Astrocyte of the cerebellum (primary cell): ENCODE data around the gene CLDN22.

ENCODE experiments used
- DNase-seq: peaks from one replicate; pipeline ENCODE4 v3.0.0-alpha.2; 2011; ENCODE audit warnings: low read depth
- H3K4me3 ChIP-seq: 2 replicates; pipeline ENCODE4 v1.5.1; 2011; ENCODE audit warnings: mild to moderate bottlenecking, low read depth, low read length, moderate library complexity
- in situ Hi-C: cut with HindIII; loops from 2 replicates; pipeline ENCODE4 v1.10.0; 2017; ENCODE audit warnings: low sequenced_read_pairs
- TF ChIP-seq, protein P1 (sequence below): IDR thresholded peaks from 2 replicates; pipeline ENCODE4 v1.5.1; 2012; ENCODE audit warnings: low read length, low read depth, moderate library complexity, mild to moderate bottlenecking; ENCODE audit errors: missing control alignments

The CLDN22 gene

DNA sequence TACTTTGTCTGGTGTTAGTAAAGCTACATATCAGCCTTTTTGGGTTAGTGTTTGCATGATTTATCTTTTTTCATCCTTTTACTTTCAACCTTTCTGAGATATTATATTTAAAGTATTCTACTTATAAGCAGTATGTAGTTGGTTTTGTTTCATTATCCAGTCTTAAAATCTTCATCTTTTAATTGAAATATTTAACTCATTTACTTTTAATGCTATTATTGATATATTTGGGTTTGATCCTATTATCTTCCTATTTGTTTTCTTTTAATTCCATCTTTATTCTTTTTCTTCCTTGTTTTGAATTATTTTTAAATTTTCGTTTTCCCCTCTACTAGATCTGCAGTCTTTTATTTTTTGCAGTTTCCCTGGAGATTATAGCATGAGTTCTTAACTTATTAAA lies 44.0 kb downstream of the CLDN22 start:
- in situ Hi-C loops: no loop called here
- no peak overlapping the region for H3K4me3 ChIP-seq
- TF ChIP-seq, protein P1, sequence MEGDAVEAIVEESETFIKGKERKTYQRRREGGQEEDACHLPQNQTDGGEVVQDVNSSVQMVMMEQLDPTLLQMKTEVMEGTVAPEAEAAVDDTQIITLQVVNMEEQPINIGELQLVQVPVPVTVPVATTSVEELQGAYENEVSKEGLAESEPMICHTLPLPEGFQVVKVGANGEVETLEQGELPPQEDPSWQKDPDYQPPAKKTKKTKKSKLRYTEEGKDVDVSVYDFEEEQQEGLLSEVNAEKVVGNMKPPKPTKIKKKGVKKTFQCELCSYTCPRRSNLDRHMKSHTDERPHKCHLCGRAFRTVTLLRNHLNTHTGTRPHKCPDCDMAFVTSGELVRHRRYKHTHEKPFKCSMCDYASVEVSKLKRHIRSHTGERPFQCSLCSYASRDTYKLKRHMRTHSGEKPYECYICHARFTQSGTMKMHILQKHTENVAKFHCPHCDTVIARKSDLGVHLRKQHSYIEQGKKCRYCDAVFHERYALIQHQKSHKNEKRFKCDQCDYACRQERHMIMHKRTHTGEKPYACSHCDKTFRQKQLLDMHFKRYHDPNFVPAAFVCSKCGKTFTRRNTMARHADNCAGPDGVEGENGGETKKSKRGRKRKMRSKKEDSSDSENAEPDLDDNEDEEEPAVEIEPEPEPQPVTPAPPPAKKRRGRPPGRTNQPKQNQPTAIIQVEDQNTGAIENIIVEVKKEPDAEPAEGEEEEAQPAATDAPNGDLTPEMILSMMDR: no peak
- no peak for DNase-seq

DNA sequence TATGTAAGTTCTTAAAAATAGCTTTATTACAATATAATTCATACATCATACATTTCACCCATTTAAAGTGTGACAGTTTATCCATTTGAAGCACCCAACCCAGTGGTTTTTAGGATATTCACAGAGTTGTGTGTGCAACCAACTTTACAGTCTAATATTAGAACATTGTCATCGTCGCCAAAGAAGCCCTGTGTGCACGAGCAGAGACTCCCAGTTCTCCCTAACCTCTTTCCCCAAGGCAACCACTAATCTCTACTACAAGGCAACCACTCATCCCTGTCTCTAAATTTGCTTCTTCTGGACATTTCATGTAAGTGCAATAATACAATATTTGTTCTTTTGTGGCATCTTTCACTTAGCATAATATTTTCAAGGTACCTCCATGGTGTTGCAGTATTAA lies 47.7 kb downstream of the CLDN22 start:
- in situ Hi-C loops: no loop called here
- no peak overlapping the region for H3K4me3 ChIP-seq
- TF ChIP-seq, protein P1: no peak
- DNase-seq: no peak

DNA sequence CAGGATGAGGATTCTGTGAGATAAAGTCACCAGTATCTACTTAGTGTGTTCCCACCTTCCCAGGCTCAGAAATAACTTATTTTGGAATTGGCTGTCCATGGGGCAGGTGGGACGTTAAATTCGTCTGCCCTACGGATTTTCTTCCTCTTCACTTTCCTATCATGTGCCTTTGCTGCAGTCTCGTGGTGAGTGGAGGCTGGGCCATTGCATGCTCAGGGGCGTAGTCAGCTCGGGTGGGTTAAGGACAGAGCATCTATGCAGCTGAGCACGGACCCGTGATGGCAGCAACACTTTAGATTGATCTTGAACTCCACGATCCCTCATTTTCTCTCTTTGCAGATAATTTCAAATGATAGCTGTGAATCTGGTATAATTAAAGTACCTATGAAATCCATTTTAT lies 51.5 kb downstream of the CLDN22 start:
- in situ Hi-C loops: no loop called here
- DNase-seq: no peak
- TF ChIP-seq, protein P1: no peak
- no peak overlapping the region for H3K4me3 ChIP-seq
